GM21723 (cell line): ENCODE results near the gene IFI35.
"Not testable (repeated sequence)": the region's sequence is repeated elsewhere in the genome, so short reads cannot be mapped to it uniquely, and the experiment has no call there.

ENCODE experiments used
- ATAC-seq: cut with Tn5 transposase; IDR thresholded peaks from one replicate; pipeline ENCODE4 v1.9.1; 2021; ENCODE audit warnings: mild to moderate bottlenecking, moderate library complexity; ENCODE audit not compliant: unreplicated experiment

Gene IFI35

DNA sequence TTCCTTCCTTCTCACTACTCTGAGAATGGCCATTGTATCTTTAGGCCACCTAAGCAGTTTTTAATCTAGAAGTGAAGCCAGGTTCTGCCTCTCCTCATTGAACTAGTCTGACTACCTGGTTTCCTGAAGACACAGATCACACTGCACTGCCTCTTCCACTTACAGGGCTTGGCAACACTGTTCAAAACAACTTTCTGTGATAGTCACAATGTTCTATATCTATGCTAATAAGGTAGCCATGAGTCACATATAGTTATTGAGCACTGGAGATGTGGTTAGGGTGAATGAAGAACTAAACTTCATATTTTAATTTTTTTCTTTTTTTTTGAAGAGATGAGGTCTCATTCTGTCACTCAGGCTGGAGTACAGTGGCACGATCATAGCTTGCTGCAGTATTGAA is 45.4 kb downstream of the IFI35 start:
- no peak for ATAC-seq

DNA sequence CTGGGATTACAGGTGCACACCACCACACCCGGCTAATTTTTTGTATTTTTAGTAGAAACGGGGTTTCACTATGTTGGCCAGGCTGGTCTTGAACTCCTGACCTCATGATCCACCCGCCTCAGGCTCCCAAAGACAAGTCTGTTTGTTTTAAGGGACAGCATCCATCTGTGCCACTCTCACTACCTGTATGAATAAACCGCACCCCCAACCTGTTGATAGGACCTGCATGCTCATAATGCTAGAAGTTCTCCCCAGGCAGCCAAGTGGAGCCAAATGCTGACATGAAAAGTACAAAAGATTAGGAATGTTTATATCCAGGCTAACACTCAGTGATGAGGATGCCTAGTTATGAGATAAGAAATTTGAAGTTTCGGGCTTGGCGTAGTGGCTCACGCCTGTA is 46.4 kb downstream of the IFI35 start:
- not testable (repeated sequence) for ATAC-seq

DNA sequence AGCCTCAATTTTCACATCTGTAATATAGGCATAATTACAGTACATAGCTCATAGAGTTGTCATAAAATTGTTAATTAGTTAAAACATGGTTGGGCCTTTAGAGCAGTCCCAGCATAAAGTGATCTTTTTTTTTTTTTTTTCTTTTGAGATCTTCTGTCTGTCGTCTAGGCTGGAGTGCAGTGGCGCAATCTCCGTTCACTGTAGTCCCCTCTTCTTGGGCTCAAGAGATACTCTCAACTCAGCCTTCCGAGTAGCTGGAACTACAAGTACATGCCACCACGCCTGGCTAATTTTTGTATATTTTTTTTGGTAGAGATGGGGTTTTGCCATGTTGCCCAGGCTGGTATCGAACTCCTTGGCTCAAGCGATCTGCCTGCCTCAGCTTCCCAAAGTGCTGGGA is 49.5 kb downstream of the IFI35 start:
- ATAC-seq = no peak

DNA sequence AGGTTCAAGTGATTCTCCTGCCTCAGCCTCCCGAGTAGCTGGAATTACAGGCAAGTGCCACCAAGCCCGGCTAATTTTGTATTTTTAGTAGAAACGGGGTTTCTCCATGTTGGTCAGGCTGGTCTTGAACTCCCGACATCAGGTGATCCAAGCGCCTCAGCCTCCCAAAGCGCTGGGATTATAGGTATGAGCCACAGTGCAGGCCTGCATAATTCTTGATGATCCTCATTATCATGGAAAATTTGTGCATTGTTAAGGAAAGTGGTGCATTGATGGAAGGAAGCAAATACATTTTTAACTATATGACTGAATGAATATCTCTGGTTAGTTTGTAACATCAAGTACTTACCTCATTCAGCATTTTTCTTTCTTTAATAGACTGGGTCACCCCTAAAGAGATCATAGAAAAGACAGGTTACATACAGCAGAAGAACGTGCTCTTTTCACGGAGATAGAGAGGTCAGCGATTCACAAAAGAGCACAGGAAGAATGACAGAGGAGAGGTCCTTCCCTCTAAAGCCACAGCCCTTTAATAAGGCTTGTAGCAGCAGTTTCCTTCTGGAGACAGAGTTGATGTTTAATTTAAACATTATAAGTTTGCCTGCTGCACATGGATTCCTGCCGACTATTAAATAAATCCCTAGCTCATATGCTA is 56.5 kb downstream of the IFI35 start:
- no peak for ATAC-seq
